GM23338 (cell line): ENCODE data around the gene ZNF248. TPM values are rescaled to one million over a fixed set of nuclear protein-coding genes. Genes with fewer than 3 reads are reported as not detected.

Experiments
- ATAC-seq: fragments of 200-7000 bp; cut with Tn5 transposase; 3 replicates; pipeline ENCODE4 v1.9.1; 2020
- DNase-seq: peaks from one replicate; pipeline ENCODE4 v3.0.0-alpha.2; 2015; ENCODE audit warnings: low spot score
- H2AFZ ChIP-seq: fragments of 200-600 bp; sonication (generic); 2 replicates; pipeline ENCODE4 v1.8.0; 2016; ENCODE audit warnings: antibody characterized with exemption, mild to moderate bottlenecking, moderate library complexity
- H3F3A ChIP-seq: fragments of 200-600 bp; sonication (generic); replicated peaks from 2 replicates; pipeline ENCODE4 v1.8.0; 2017; ENCODE audit warnings: antibody characterized with exemption, mixed run types, low read depth
- H3K27ac ChIP-seq: fragments of 200-600 bp; sonication (generic); 2 replicates; pipeline ENCODE4 v1.6.1; 2016; ENCODE audit warnings: low read depth
- H3K27me3 ChIP-seq: fragments of 200-600 bp; sonication (generic); 2 replicates; pipeline ENCODE4 v1.8.0; 2016; ENCODE audit warnings: mild to moderate bottlenecking, mixed run types, moderate library complexity; ENCODE audit not compliant: insufficient read depth
- H3K36me3 ChIP-seq: fragments of 200-600 bp; sonication (generic); 2 replicates; pipeline ENCODE4 v1.8.0; 2016; ENCODE audit warnings: mild to moderate bottlenecking; ENCODE audit not compliant: insufficient read depth
- H3K4me1 ChIP-seq: fragments of 200-600 bp; sonication (generic); 2 replicates; pipeline ENCODE4 v1.8.0; 2016; ENCODE audit warnings: mild to moderate bottlenecking, moderate library complexity; ENCODE audit not compliant: insufficient read depth
- H3K4me2 ChIP-seq: fragments of 200-600 bp; sonication (generic); 2 replicates; pipeline ENCODE4 v1.7.1; 2017; ENCODE audit warnings: mixed run types
- H3K4me3 ChIP-seq: fragments of 200-600 bp; sonication (generic); 2 replicates; pipeline ENCODE4 v1.6.1; 2016; ENCODE audit warnings: mixed run types
- H3K79me2 ChIP-seq: fragments of 200-600 bp; sonication (generic); replicated peaks from 2 replicates; pipeline ENCODE4 v1.8.0; 2017; ENCODE audit warnings: mild to moderate bottlenecking; ENCODE audit not compliant: insufficient read depth
- H3K9me2 ChIP-seq: fragments of 200-600 bp; sonication (generic); 2 replicates; pipeline ENCODE4 v1.8.0; 2017; ENCODE audit not compliant: insufficient read depth
- H4K20me1 ChIP-seq: fragments of 200-600 bp; sonication (generic); replicated peaks from 2 replicates; pipeline ENCODE4 v1.8.0; 2017; ENCODE audit warnings: mild to moderate bottlenecking; ENCODE audit not compliant: insufficient read depth
- H3K27ac Mint-ChIP-seq: 2 replicates; pipeline ENCODE4 v1.8.0; 2020; ENCODE audit warnings: inconsistent platforms, mild to moderate bottlenecking, moderate library complexity, mixed read lengths
- H3K27me3 Mint-ChIP-seq: 3 replicates; pipeline ENCODE4 v1.8.0; 2022; ENCODE audit warnings: low read depth, mild to moderate bottlenecking, moderate library complexity, mixed read lengths, inconsistent platforms; ENCODE audit not compliant: insufficient read depth, poor library complexity
- H3K36me3 Mint-ChIP-seq: 3 replicates; pipeline ENCODE4 v1.8.0; 2021; ENCODE audit warnings: low read depth, mild to moderate bottlenecking, inconsistent platforms, moderate library complexity, mixed read lengths
- H3K4me1 Mint-ChIP-seq: 3 replicates; pipeline ENCODE4 v1.8.0; 2020; ENCODE audit warnings: mild to moderate bottlenecking, inconsistent platforms, mixed read lengths
- H3K4me3 Mint-ChIP-seq: 3 replicates; pipeline ENCODE4 v1.8.0; 2021; ENCODE audit warnings: moderate library complexity, mild to moderate bottlenecking, inconsistent platforms, mixed read lengths
- H3K9me3 Mint-ChIP-seq: 3 replicates; pipeline ENCODE4 v1.8.0; 2020; ENCODE audit warnings: moderate library complexity, mild to moderate bottlenecking, inconsistent platforms, mixed read lengths
- CREB1 ChIP-seq: fragments of 250-450 bp; sonication (Bioruptor Pico); IDR thresholded peaks from 2 replicates; pipeline ENCODE4 v1.5.0; 2020; ENCODE audit warnings: low read depth, mild to moderate bottlenecking, moderate library complexity
- CTCF ChIP-seq, 2 experiments: fragments of 200-600 bp in 1 of 2; sonication (generic) in 1 of 2; conservative IDR thresholded peaks; 2 replicates each; pipeline versions ENCODE4 v1.5.1 to v1.6.1; 2016 to 2017; ENCODE audit warnings: antibody characterized with exemption in 2 of 2, low read depth in 2 of 2, mild to moderate bottlenecking in 2 of 2, moderate library complexity in 1 of 2
- ETS1 ChIP-seq: IDR thresholded peaks from 2 replicates; pipeline ENCODE4 v1.6.1; 2016; ENCODE audit warnings: antibody characterized with exemption
- JUNB ChIP-seq: IDR thresholded peaks from one replicate; pipeline ENCODE4 v1.6.1; 2016; ENCODE audit warnings: antibody characterized with exemption; ENCODE audit not compliant: unreplicated experiment
- NANOG ChIP-seq: IDR thresholded peaks from 2 replicates; pipeline ENCODE4 v1.6.1; 2016; ENCODE audit warnings: antibody characterized with exemption, borderline replicate concordance
- POLR2AphosphoS5 ChIP-seq: IDR thresholded peaks from 2 replicates; pipeline ENCODE4 v1.6.1; 2016; ENCODE audit warnings: antibody characterized with exemption, low read depth
- REST ChIP-seq: IDR thresholded peaks from one replicate; pipeline ENCODE4 v1.6.1; 2018; ENCODE audit warnings: antibody characterized with exemption; ENCODE audit not compliant: unreplicated experiment
- STAT1 ChIP-seq: IDR thresholded peaks from one replicate; pipeline ENCODE4 v1.6.1; 2016; ENCODE audit warnings: antibody characterized with exemption; ENCODE audit not compliant: unreplicated experiment
- ZNF114 ChIP-seq: fragments of 250-450 bp; sonication (Bioruptor Pico); IDR thresholded peaks from 2 replicates; pipeline ENCODE4 v1.5.0; 2020; ENCODE audit warnings: mild to moderate bottlenecking, moderate library complexity
- ZNF331 ChIP-seq: fragments of 250-450 bp; sonication (Bioruptor Pico); IDR thresholded peaks from 2 replicates; pipeline ENCODE4 v1.5.0; 2020; ENCODE audit warnings: low read depth, mild to moderate bottlenecking, moderate library complexity
- ZNF462 ChIP-seq: fragments of 250-450 bp; sonication (Bioruptor Pico); IDR thresholded peaks from 2 replicates; pipeline ENCODE4 v1.5.0; 2020; ENCODE audit warnings: mild to moderate bottlenecking, moderate library complexity
- polyA plus RNA-seq: library from polyadenylated mRNA; unstranded; fragments of >200 nt; fragmentation: Nextera tagmentation; extraction: Ambion mirVana; gene quantifications from 2 replicates; pipeline ENCODE4 v1.2.1, GENCODE V29; 2016
- total RNA-seq: library from RNA; depleted of rRNA; stranded (reverse); fragments of >200 nt; shearing (Covaris generic); gene quantifications from 2 replicates; pipeline ENCODE4 v1.2.3, GENCODE V29; 2014

Gene ZNF248
- total and polyA plus RNA-seq, 2 experiments from 2014 or later: 2.7 to 5.3 TPM

GRCh38 chr10:37865957-37866803 lies 8.8 kb upstream of the ZNF248 start (continued):
- TF ChIP-seq ZNF462 (CRISPR knock-in tag) (no peak), NANOG (no peak)

GRCh38 chr10:37865264-37865663 lies 7.9 kb upstream of the ZNF248 start:
- Histone ChIP-seq H3K4me2 (no peak overlapping the region), H3K9me2 (no peaks in the 10 kb centered on the region), H3K4me3 (no peak overlapping the region), H3F3A (no peaks in the 10 kb centered on the region), H4K20me1 (no peaks in the 10 kb centered on the region), H3K79me2 (no peaks in the 10 kb centered on the region), H3K36me3 (peaks cover 4% of the 10 kb centered on the region), H3K27me3 (no peaks in the 10 kb centered on the region), H2AFZ (no peak overlapping the region), H3K27ac (no peak overlapping the region), H3K4me1 (no peaks in the 10 kb centered on the region)
- Mint-ChIP-seq H3K4me3 (no peak overlapping the region), H3K36me3 (peaks cover 32% of the 10 kb centered on the region), H3K27ac (no peak overlapping the region), H3K4me1 (no peaks in the 10 kb centered on the region), H3K27me3 (peaks cover 2% of the 10 kb centered on the region), H3K9me3 (peaks cover 93% of the 10 kb centered on the region)
- DNase-seq: no peak
- ATAC-seq: no peak
- TF ChIP-seq CREB1 (CRISPR knock-in tag): no peak
- no peak for TF ChIP-seq ZNF114
- no peak for TF ChIP-seq POLR2AphosphoS5
- TF ChIP-seq CTCF (conservative IDR thresholded peaks at IDR 0.05; ENCODE audit: low read depth in 2 of 2): no peak
- no peak for TF ChIP-seq JUNB
- TF ChIP-seq REST: no peak
- TF ChIP-seq STAT1: no peak
- no peak for TF ChIP-seq ZNF331 (CRISPR knock-in tag)
- no peak for TF ChIP-seq NANOG
- TF ChIP-seq ETS1: no peak
